Endothelial cell of umbilical vein (primary cell): Measurements from ENCODE around the gene OSBPL10. TPM values are rescaled to one million over a fixed set of nuclear protein-coding genes. Genes with fewer than 3 reads are reported as not detected.

ENCODE experiments used
- BruUV-seq: library from RNA; stranded (reverse); fragments of 400-500 nt; replicated peaks from 2 replicates; lab custom pipeline; 2021; lab: Mats Ljungman, UMichigan
- CTCF ChIA-PET: fragments of 300-600, 350-600 bp; sonication (Branson Sonifier 250); formaldehyde crosslinking; loops from one replicate; lab custom pipeline; 2021; ENCODE audit warnings: antibody characterized with exemption, inconsistent platforms; lab: Charles Lee
- POLR2A ChIA-PET: fragments of 300-600, 350-600 bp; sonication (Branson Sonifier 250); formaldehyde crosslinking; loops from one replicate; lab custom pipeline; 2021; ENCODE audit warnings: antibody characterized with exemption, inconsistent platforms; lab: Charles Lee
- DNase-seq: peaks from one replicate; pipeline ENCODE4 v3.0.0-alpha.2; 2011; ENCODE audit warnings: low read depth, low spot score
- FAIRE-seq: peaks from 2 replicates; lab custom pipeline; 2011; peaks lifted over from hg19 to GRCh38; lab: Jason Lieb, UNC
- H2AFZ ChIP-seq: 2 replicates; pipeline ENCODE4 v1.6.0; 2012; ENCODE audit warnings: low read depth, low read length, control low read depth, inconsistent platforms
- H3K27ac ChIP-seq: 2 replicates; pipeline ENCODE4 v1.5.1; 2011; ENCODE audit warnings: low read depth, mild to moderate bottlenecking, control low read depth, low read length, moderate library complexity; ENCODE audit not compliant: insufficient read depth
- H3K27me3 ChIP-seq, 2 experiments: 2 replicates each; pipeline versions ENCODE4 v1.6.0 to v1.6.1; 2011; ENCODE audit warnings: low read length in 2 of 2, mixed read lengths in 1 of 2; ENCODE audit not compliant: control insufficient read depth in 2 of 2, insufficient read depth in 2 of 2
- H3K36me3 ChIP-seq, 2 experiments: 2 replicates in 1 of 2; 3 replicates in 1 of 2; pipeline ENCODE4 v1.5.1; 2011; ENCODE audit warnings: low read length in 2 of 2, mild to moderate bottlenecking in 1 of 2, moderate library complexity in 1 of 2; ENCODE audit not compliant: control insufficient read depth in 2 of 2, insufficient read depth in 2 of 2; ENCODE audit errors: extremely low read depth in 1 of 2
- H3K4me1 ChIP-seq: 3 replicates; pipeline ENCODE4 v1.5.1; 2011; ENCODE audit warnings: mild to moderate bottlenecking, low read length; ENCODE audit not compliant: control insufficient read depth, insufficient read depth; ENCODE audit errors: extremely low read depth
- H3K4me2 ChIP-seq: 2 replicates; pipeline ENCODE4 v1.6.1; 2011; ENCODE audit warnings: low read length, control low read depth, mixed read lengths; ENCODE audit not compliant: insufficient read depth
- H3K4me3 ChIP-seq, 3 experiments: fragments of 200-600 bp in 1 of 3; sonication (generic), shearing (Covaris generic) in 1 of 3; replicated peaks in 1 of 3; 2 replicates each; pipeline ENCODE4 v1.5.1; 2011 to 2016; ENCODE audit warnings: control low read depth in 3 of 3, low read length in 3 of 3, mild to moderate bottlenecking in 2 of 3, inconsistent platforms in 1 of 3, low read depth in 1 of 3, moderate library complexity in 1 of 3; ENCODE audit not compliant: insufficient read depth in 1 of 3
- H3K79me2 ChIP-seq: 2 replicates; pipeline ENCODE4 v1.6.0; 2012; ENCODE audit warnings: low read length, inconsistent platforms; ENCODE audit not compliant: control insufficient read depth, insufficient read depth
- H3K9ac ChIP-seq: replicated peaks from 2 replicates; pipeline ENCODE3; 2011; ENCODE audit warnings: low read length, control low read depth; ENCODE audit not compliant: insufficient read depth; ENCODE audit errors: extremely low read depth
- H3K9me1 ChIP-seq: replicated peaks from 3 replicates; pipeline ENCODE4 v1.6.0; 2011; ENCODE audit warnings: mild to moderate bottlenecking, low read length; ENCODE audit not compliant: control insufficient read depth, insufficient read depth; ENCODE audit errors: extremely low read depth
- H3K9me3 ChIP-seq: replicated peaks from 2 replicates; pipeline ENCODE4 v1.5.1; 2012; ENCODE audit warnings: low read length, inconsistent platforms; ENCODE audit not compliant: control insufficient read depth, insufficient read depth
- H4K20me1 ChIP-seq: replicated peaks from 2 replicates; pipeline ENCODE3; 2011; ENCODE audit warnings: mild to moderate bottlenecking, low read length; ENCODE audit not compliant: control insufficient read depth, insufficient read depth; ENCODE audit errors: extremely low read depth
- EZH2 ChIP-seq: IDR thresholded peaks from 2 replicates; pipeline ENCODE4 v1.6.1; 2012; ENCODE audit warnings: borderline replicate concordance, low read depth, mild to moderate bottlenecking, moderate library complexity, low read length, inconsistent platforms; ENCODE audit not compliant: severe bottlenecking
- POLR2AphosphoS5 ChIP-seq: IDR thresholded peaks from 2 replicates; pipeline ENCODE4 v1.6.1; 2012; ENCODE audit warnings: low read depth, mild to moderate bottlenecking, control low read depth, low read length, moderate library complexity; ENCODE audit not compliant: insufficient read depth
- dilution Hi-C: fragments of 300-500 bp; cut with MboI; formaldehyde crosslinking; loops from one replicate; pipeline ENCODE4 v1.15.0; 2019; ENCODE audit warnings: low sequenced_read_pairs; ENCODE audit not compliant: extremely low pct_ligation_motif_present
- intact Hi-C: fragments of 100-400 bp; cut with micrococcal nuclease; formaldehyde crosslinking; loops from one replicate; pipeline ENCODE4 v1.10.0; 2022
- polyA plus RNA-seq, 4 experiments: library from polyadenylated mRNA; depleted of rRNA in 3 of 4; stranded (reverse) in 3 of 4; unstranded in 1 of 4; fragments of >200 nt; gene quantifications; 2 replicates each; pipeline versions ENCODE4 v1.2.1 to v1.2.3, GENCODE V29; 2011 to 2012; ENCODE audit warnings: missing spikeins in 1 of 4
- total RNA-seq: library from RNA; stranded (reverse); gene quantifications from 2 replicates; pipeline ENCODE4 v1.2.3, GENCODE V29; 2021

Gene OSBPL10
- total and polyA plus RNA-seq, 2 donors (not counting 3 experiments of a cell fraction or from before 2014, with no cell fraction given) = 10.8 to 47.6 TPM

- Histone ChIP-seq H3K9ac (no peak overlapping the region), H3K4me1 (no peaks in the 10 kb centered on the region), H3K27ac (no peak overlapping the region), H3K4me3 (no peak overlapping the region), H3K4me2 (no peak overlapping the region), H3K27me3 (no peaks in the 10 kb centered on the region), H2AFZ (no peak overlapping the region), H3K36me3 (no peaks in the 10 kb centered on the region), H4K20me1 (no peaks in the 10 kb centered on the region), H3K79me2 (no peaks in the 10 kb centered on the region), H3K9me3 (no peaks in the 10 kb centered on the region), H3K9me1 (no peaks in the 10 kb centered on the region)
- POLR2A ChIA-PET = interaction anchor here (0.5 kb wide), 1 partner anchor 25 kb away, joined by 5 read pairs; no protein-coding TSS in a partner anchor
- TF ChIP-seq POLR2AphosphoS5 = no peak
- dilution Hi-C loops = no loop called here
- intact Hi-C loops = loop anchor here (10.0 kb wide), 1 partner anchor 421 kb away; no protein-coding TSS in a partner anchor
- CTCF ChIA-PET = interaction anchor here (0.8 to 1.4 kb wide), 6 partner anchors 9 to 420 kb away, joined by 3 to 5 read pairs (median 3); no protein-coding TSS in a partner anchor
- no peak for DNase-seq
- BruUV-seq = no TSS peak
- FAIRE-seq = no peak
Measured at GRCh38 chr3:31724116-31724515, 256.9 kb downstream of the OSBPL10 start.

- H3K9ac ChIP-seq = no peak overlapping the region
- intact Hi-C loops = loop anchor here (10.0 kb wide), 1 partner anchor 421 kb away; no protein-coding TSS in a partner anchor
- H3K4me1 ChIP-seq = no peaks in the 10 kb centered on the region
- no peaks in the 10 kb centered on the region for H3K79me2 ChIP-seq
- POLR2A ChIA-PET = no interaction called here
- H3K27me3 ChIP-seq = no peaks in the 10 kb centered on the region
- dilution Hi-C loops = no loop called here
- H3K4me2 ChIP-seq = no peak overlapping the region
- H4K20me1 ChIP-seq = no peaks in the 10 kb centered on the region
- FAIRE-seq = no peak
- BruUV-seq = no TSS peak
- H3K4me3 ChIP-seq = no peak overlapping the region
- H3K9me1 ChIP-seq = no peaks in the 10 kb centered on the region
- no peaks in the 10 kb centered on the region for H3K9me3 ChIP-seq
- H3K27ac ChIP-seq = no peak overlapping the region
- no peak overlapping the region for H2AFZ ChIP-seq
- CTCF ChIA-PET = interaction anchor here (1.4 kb wide), 3 partner anchors 10 to 29 kb away, joined by 3 read pairs; no protein-coding TSS in a partner anchor
- no peak for TF ChIP-seq EZH2
- H3K36me3 ChIP-seq = no peaks in the 10 kb centered on the region
- no peak for DNase-seq
Measured at GRCh38 chr3:31723701-31724100, 257.4 kb downstream of the OSBPL10 start.
